Measurements from ENCODE around the gene BAIAP2L2. TPM values are rescaled to one million over a fixed set of nuclear protein-coding genes. Genes with fewer than 3 reads are reported as not detected.

BAIAP2L2 gene
- total and polyA plus RNA-seq, 2 donors (not counting 3 experiments of a cell fraction or from before 2014, with no cell fraction given): 0.20 to 0.35 TPM

DNA sequence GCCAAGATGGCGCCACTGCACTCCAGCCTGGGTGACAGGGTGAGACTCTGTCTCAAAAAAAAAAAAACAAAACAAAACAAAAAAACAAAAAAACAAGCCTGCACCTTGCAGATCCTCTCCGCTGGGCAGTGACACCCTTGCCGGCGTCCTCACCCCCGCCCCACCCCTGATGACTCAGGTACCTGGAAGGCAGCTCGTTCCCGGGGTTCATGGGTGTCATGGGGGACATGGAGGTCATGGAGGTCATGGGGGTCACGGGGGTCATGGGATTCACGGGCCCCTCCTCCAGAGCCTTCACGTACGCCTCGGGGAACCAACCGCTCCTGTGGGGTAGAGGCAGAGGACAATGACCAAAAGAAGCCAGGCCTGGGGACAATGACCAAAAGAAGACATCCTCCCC is 23.5 kb downstream of the BAIAP2L2 start:
- CTCF ChIA-PET: interaction anchor here (1.4 kb wide), 2 partner anchors 11 to 13 kb away, joined by 3 read pairs; no protein-coding TSS in a partner anchor
- H4K20me1 ChIP-seq (replicated peaks; ENCODE audit: control insufficient read depth, extremely low read depth, insufficient read depth, low read length): no peaks in the 10 kb centered on the region
- DNase-seq (ENCODE audit: low read depth, low spot score) (no peak), FAIRE-seq (no peak)
- no peak overlapping the region for H3K4me3 ChIP-seq (replicated peaks in 1 of 3; ENCODE audit: insufficient read depth in 1 of 3, low read depth in 1 of 3, low read length in 3 of 3)
- dilution Hi-C loops (cut with MboI; ENCODE audit: extremely low pct_ligation_motif_present, low sequenced_read_pairs): no loop called here
- H3K9ac ChIP-seq (replicated peaks; ENCODE audit: extremely low read depth, insufficient read depth, low read length): no peak overlapping the region
- no TSS peak for BruUV-seq (replicated peaks)
- H2AFZ ChIP-seq (ENCODE audit: low read depth, low read length): no peak overlapping the region
- POLR2A ChIA-PET: no interaction called here
- peaks cover 11 to 19% of the 10 kb centered on the region in 2 experiments for H3K27me3 ChIP-seq (ENCODE audit: control insufficient read depth in 2 of 2, insufficient read depth in 2 of 2, low read length in 2 of 2)
- no peaks in the 10 kb centered on the region for H3K36me3 ChIP-seq (ENCODE audit: control insufficient read depth in 2 of 2, extremely low read depth in 1 of 2, insufficient read depth in 2 of 2, low read length in 2 of 2)
- no peak overlapping the region for H3K4me2 ChIP-seq (ENCODE audit: insufficient read depth, low read length)
- TF ChIP-seq POLR2A (IDR thresholded peaks at IDR 0.05; ENCODE audit: low read depth, low read length) (no peak), JUN (IDR thresholded peaks at IDR 0.05; ENCODE audit: borderline replicate concordance, insufficient read depth, insufficient read length, low read depth) (no peak), EZH2 (IDR thresholded peaks at IDR 0.05; ENCODE audit: borderline replicate concordance, low read depth, low read length, severe bottlenecking) (no peak), MYC (IDR thresholded peaks at IDR 0.05; ENCODE audit: low read depth, low read length) (no peak), GATA2 (IDR thresholded peaks at IDR 0.05; ENCODE audit: insufficient read depth, insufficient read length, low read depth, low read length) (no peak), POLR2AphosphoS5 (IDR thresholded peaks at IDR 0.05; ENCODE audit: insufficient read depth, low read depth, low read length) (no peak), FOS (IDR thresholded peaks at IDR 0.05; ENCODE audit: borderline replicate concordance, insufficient read depth, low read length) (no peak), CTCF (IDR thresholded peaks at IDR 0.05; ENCODE audit: extremely low read depth in 1 of 2, insufficient read depth in 1 of 2, low read depth in 1 of 2, low read length in 2 of 2) (no peak)
- TF ChIP-seq, protein P1, sequence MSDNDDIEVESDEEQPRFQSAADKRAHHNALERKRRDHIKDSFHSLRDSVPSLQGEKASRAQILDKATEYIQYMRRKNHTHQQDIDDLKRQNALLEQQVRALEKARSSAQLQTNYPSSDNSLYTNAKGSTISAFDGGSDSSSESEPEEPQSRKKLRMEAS (IDR thresholded peaks at IDR 0.05; ENCODE audit: insufficient read depth, insufficient read length): no peak
- intact Hi-C loops (cut with micrococcal nuclease): no loop called here
- H3K27ac ChIP-seq (ENCODE audit: insufficient read depth, low read depth, low read length): no peak overlapping the region
- H3K79me2 ChIP-seq (ENCODE audit: control insufficient read depth, insufficient read depth, low read length): no peaks in the 10 kb centered on the region
- no peaks in the 10 kb centered on the region for H3K4me1 ChIP-seq (ENCODE audit: control insufficient read depth, extremely low read depth, insufficient read depth, low read length)
- H3K9me3 ChIP-seq (replicated peaks; ENCODE audit: control insufficient read depth, insufficient read depth, low read length): no peaks in the 10 kb centered on the region
- no peaks in the 10 kb centered on the region for H3K9me1 ChIP-seq (replicated peaks; ENCODE audit: control insufficient read depth, extremely low read depth, insufficient read depth, low read length)
